Esophagus squamous epithelium (tissue), 5 donors: ENCODE measurements around the gene TCEAL1. TPM values are rescaled to one million over a fixed set of nuclear protein-coding genes. Genes with fewer than 3 reads are reported as not detected.

Source experiments
- DNase-seq: peaks from one replicate; lab custom pipeline; 2025; lab: John Stamatoyannopoulos, UW
- H3K27ac ChIP-seq, 4 donors: fragments of 200-600 bp; sonication (generic); one replicate each; pipeline ENCODE4 v1.5.1; 2016 to 2019; ENCODE audit warnings: mild to moderate bottlenecking in 1 of 4
- H3K27me3 ChIP-seq, 4 donors: fragments of 200-600 bp; sonication (generic); 1 replicate in 3 of 4; 2 replicates in 1 of 4; pipeline versions ENCODE4 v1.5.1 to v1.6.0; 2017 to 2021; ENCODE audit warnings: antibody characterized with exemption in 1 of 4
- H3K36me3 ChIP-seq, 3 donors: fragments of 200-600 bp; sonication (generic); one replicate each; pipeline ENCODE4 v1.5.1; 2016 to 2019
- H3K4me1 ChIP-seq, 3 donors: fragments of 200-600 bp; sonication (generic); one replicate each; pipeline ENCODE4 v1.5.1; 2017 to 2019
- H3K4me3 ChIP-seq, 4 donors: fragments of 200-600 bp; sonication (generic); 1 replicate in 3 of 4; 2 replicates in 1 of 4; pipeline ENCODE4 v1.5.1; 2016 to 2019; ENCODE audit warnings: mild to moderate bottlenecking in 2 of 4, moderate library complexity in 1 of 4
- H3K9me3 ChIP-seq, 3 donors: fragments of 200-600 bp; sonication (generic); one replicate each; pipeline ENCODE4 v1.5.1; 2016 to 2019
- CTCF ChIP-seq, 6 experiments: fragments of 450-650 bp in 4 of 6; fragments of 200-600 bp in 2 of 6; sonication (generic) in 2 of 6; IDR thresholded peaks; one replicate each; pipeline ENCODE4 v1.5.1; 2016 to 2019; ENCODE audit warnings: antibody characterized with exemption in 6 of 6, mild to moderate bottlenecking in 4 of 6, moderate library complexity in 4 of 6
- POLR2A ChIP-seq, 4 donors: fragments of 450-650 bp; IDR thresholded peaks; one replicate each; pipeline ENCODE4 v1.6.1; 2017; ENCODE audit warnings: antibody characterized with exemption in 4 of 4, mild to moderate bottlenecking in 4 of 4, moderate library complexity in 3 of 4
- WGBS, 2 donors: methylation state at CpG; one replicate each; pipeline ENCODE4 v1.1.5; 2018; 5-methylcytosine and 5-hydroxymethylcytosine counted together
- intact Hi-C: fragments of 100-400 bp; cut with DNase I; formaldehyde crosslinking; loops from one replicate; pipeline ENCODE4 v1.15.0; 2022
- total RNA-seq, 4 donors: library from RNA; depleted of rRNA; stranded (reverse); fragments of >200 nt; gene quantifications; one replicate each; pipeline ENCODE4 v1.1.0, GENCODE V29; 2016
- donor health status: DM: yes; HTN: yes; CAD: no.

TCEAL1 gene
- total RNA-seq, 4 donors from 2014 or later = 10.9 to 89.6 (median 25.7) TPM

GRCh38 chrX:103624111-103624510, 4.7 kb upstream of the TCEAL1 start:
- Histone ChIP-seq H3K4me3 (no peak overlapping the region), H3K36me3 (no peaks in the 10 kb centered on the region), H3K27ac (peak overlapping the region in 3 of 4 donors; percentile 11 to 57 (median 29)), H3K27me3 (no peaks in the 10 kb centered on the region), H3K4me1 (peaks cover 0 to 11% (median 0%) of the 10 kb centered on the region in 3 donors), H3K9me3 (no peaks in the 10 kb centered on the region)
- no peak for DNase-seq
- WGBS, 2 donors = 33% methylated on average over 1 of the region's 4 CpGs; no CpG with 5 or more reads in 1 of the 2 donors
- intact Hi-C loops = no loop called here
- TF ChIP-seq POLR2A (IDR thresholded peaks at IDR 0.05) = no peak
- no peak for TF ChIP-seq CTCF (IDR thresholded peaks at IDR 0.05)

GRCh38 chrX:103626855-103627254, 1.9 kb upstream of the TCEAL1 start:
- Histone ChIP-seq H3K9me3 (no peaks in the 10 kb centered on the region), H3K4me1 (peaks cover 0 to 18% (median 0%) of the 10 kb centered on the region in 3 donors), H3K27me3 (no peaks in the 10 kb centered on the region), H3K36me3 (no peaks in the 10 kb centered on the region), H3K27ac (peak overlapping the region in 2 of 4 donors; percentile 91 to 94), H3K4me3 (no peak overlapping the region)
- TF ChIP-seq CTCF (IDR thresholded peaks at IDR 0.05) (no peak), POLR2A (IDR thresholded peaks at IDR 0.05) (no peak)
- no peak for DNase-seq
- intact Hi-C loops = no loop called here

GRCh38 chrX:103629318-103630170, 769 bp downstream of the TCEAL1 start:
- Histone ChIP-seq H3K27me3 (no peaks in the 10 kb centered on the region), H3K27ac (peak overlapping the region; percentile 82 to 94 (median 89)), H3K36me3 (no peaks in the 10 kb centered on the region), H3K9me3 (no peaks in the 10 kb centered on the region), H3K4me1 (peaks cover 0 to 18% (median 0%) of the 10 kb centered on the region in 3 donors), H3K4me3 (peak overlapping the region; percentile 47 to 74 (median 67))
- no peak for TF ChIP-seq POLR2A (IDR thresholded peaks at IDR 0.05)
- TF ChIP-seq CTCF (IDR thresholded peaks at IDR 0.05) = peak in 2 of 6 experiments; percentile 11 to 28
- no peak for DNase-seq
- intact Hi-C loops = no loop called here
- 0 to 37% methylated on average over 5 to 35 of the region's 49 CpGs for WGBS, 2 donors

- no peaks in the 10 kb centered on the region for H3K9me3 ChIP-seq
- peak overlapping the region; percentile 82 to 94 (median 89) for H3K27ac ChIP-seq
- H3K27me3 ChIP-seq = no peaks in the 10 kb centered on the region
- H3K4me3 ChIP-seq = peak overlapping the region; percentile 47 to 74 (median 67)
- TF ChIP-seq CTCF (IDR thresholded peaks at IDR 0.05) (peak in 1 of 6 experiments; percentile 24), POLR2A (IDR thresholded peaks at IDR 0.05) (no peak)
- 17 to 56% methylated on average over 6 of the region's 6 CpGs for WGBS, 2 donors
- peaks cover 0 to 18% (median 0%) of the 10 kb centered on the region in 3 donors for H3K4me1 ChIP-seq
- DNase-seq = no peak
- H3K36me3 ChIP-seq = no peaks in the 10 kb centered on the region
- intact Hi-C loops = no loop called here
Measured at GRCh38 chrX:103630171-103630511, 1.4 kb downstream of the TCEAL1 start.

- H3K9me3 ChIP-seq = no peaks in the 10 kb centered on the region
- TF ChIP-seq POLR2A (IDR thresholded peaks at IDR 0.05) (no peak), CTCF (IDR thresholded peaks at IDR 0.05) (no peak)
- no peak overlapping the region for H3K27ac ChIP-seq
- no peak for DNase-seq
- H3K36me3 ChIP-seq = no peaks in the 10 kb centered on the region
- H3K4me3 ChIP-seq = peak overlapping the region in 1 of 4 donors; percentile 16
- WGBS, 2 donors = 77 to 88% methylated on average over 1 to 3 of the region's 5 CpGs
- H3K4me1 ChIP-seq = peaks cover 0 to 18% (median 0%) of the 10 kb centered on the region in 3 donors
- intact Hi-C loops = no loop called here
- H3K27me3 ChIP-seq = no peaks in the 10 kb centered on the region
Measured at GRCh38 chrX:103631145-103631544, 2.4 kb downstream of the TCEAL1 start.
